ENCODE results near the gene MOSMO.
"Not testable (repeated sequence)": the region's sequence is repeated elsewhere in the genome, so short reads cannot be mapped to it uniquely, and the experiment has no call there.

The MOSMO gene

DNA sequence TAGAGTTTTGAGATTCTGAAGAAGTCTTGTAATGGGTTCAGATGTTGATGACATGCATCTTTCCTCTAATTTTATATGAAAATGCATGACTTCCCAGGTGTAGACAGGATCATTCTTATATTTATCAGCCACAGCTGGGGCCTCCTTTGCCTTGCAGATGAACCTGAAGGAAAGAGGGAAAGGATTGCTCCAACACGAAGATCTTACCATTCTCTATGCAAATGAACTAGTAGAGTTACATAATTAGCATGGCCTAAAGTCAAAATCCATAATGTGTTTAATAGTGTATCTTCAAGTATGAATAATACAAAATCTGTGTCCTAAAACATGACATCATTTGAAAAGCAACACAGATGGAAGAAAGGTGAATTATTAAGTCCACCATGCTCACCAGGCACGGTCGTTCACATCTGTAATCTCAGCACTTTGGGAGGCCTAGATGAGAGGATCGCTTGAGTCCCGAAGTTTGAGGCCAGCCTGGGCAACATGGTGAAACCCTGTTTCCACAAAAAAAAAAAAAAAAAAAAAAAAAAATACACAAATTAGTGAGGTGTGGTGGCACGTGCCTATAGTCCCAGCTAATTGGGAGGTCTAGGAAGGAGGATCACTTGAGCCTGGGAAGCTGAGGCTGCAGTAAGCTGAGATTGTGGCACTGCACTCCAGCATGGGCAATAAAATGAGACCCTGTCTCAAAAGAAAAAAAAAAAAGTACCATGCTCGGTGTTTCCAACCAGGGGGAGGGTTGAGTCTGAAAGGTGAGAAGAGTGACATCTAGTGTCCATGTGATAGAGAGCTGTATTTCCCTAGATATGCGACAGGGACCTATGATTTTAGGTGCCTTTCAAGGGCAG is 90.7 kb downstream of the MOSMO start:
- no peak for DNase-seq

DNA sequence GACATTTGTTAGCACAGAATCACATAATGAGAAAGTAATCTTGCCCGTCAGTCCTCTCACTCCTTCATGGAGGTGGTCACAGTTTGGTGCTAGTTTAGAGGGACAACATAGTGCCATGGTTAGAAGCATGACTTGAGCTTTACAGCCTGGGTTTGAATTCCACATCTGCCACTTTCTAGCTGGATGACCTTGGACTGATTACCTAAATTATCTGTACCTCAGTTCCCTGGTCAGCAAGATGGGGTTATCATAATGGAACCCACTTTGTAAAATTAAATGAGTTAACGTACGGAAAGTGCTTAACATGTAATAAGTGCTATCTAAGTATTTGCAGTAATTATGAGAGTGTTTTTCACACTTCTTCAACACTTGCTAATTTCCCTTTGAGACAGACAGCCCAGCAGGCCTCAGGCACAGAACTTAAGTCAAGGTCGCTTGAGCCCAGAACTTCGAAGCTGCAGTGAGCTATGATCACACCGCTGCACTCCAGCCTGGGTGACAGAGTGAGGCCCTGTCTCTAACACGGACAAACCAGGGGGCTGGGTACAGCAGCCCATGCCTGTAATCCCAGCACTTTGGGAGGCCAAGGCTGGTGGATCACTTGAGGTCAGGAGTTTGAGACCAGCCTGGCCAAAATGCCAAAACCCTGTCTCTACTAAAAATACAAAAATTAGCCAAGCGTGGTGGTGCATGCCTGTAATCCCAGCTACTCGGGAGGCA is 91.5 kb downstream of the MOSMO start:
- DNase-seq = no peak

- no peak for DNase-seq
These were observed 95.5 kb downstream of the MOSMO start for GRCh38 chr16:22103441-22103840.

DNA sequence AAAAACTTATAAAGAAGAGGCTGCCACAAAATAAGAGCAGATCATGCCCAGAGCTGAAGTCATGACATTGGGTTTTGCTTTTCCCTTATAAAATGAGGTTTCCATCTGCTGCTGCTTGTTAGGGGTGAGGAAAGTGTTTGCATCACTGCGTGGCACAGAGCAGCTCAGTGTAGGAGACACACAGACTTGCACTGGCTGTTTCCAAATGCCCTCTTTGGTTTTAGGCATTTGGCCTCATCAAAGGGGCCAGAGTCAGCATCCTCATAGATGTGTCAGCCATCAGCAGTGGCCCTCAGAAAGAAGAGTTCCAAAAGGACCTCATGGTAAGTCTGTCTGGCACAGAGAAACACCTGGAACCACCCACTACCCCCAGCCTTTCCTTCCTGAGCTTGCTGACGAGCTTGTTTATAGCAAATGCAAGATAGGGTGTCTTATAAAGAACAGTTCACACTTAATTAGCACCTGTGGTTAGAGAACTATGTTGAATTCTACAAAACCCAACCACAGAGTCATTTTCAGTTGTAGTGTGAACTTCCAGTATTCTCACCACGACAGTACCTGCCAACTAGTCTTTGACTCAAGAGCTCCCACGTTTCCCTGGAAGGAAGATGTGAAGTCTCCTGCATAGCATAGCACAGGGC is 101.5 kb downstream of the MOSMO start:
- DNase-seq = no peak

DNA sequence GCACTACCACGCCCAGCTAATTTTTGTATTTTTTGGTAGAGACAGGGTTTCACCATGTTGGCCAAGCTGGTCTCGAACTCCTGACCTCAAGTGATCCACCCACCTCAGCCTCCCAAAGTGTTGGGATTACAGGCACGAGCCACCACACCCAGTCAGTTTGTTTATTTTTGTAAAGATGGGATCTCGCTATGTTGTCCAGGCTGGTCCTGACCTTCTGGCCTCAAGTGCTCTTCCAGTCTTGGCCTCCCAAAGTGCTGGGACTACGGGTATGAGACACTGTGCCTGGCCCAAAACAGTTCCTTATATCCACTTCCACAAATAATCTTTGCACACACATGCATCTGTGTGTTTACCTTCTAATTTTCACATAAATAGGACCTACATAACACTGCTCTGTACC is 103.7 kb downstream of the MOSMO start:
- not testable (repeated sequence) for DNase-seq

- no peak for DNase-seq
These were observed 108.3 kb downstream of the MOSMO start for GRCh38 chr16:22116095-22116700.

- no peak for DNase-seq
These were observed 109.7 kb downstream of the MOSMO start for GRCh38 chr16:22117609-22118008.

- no peak for DNase-seq
These were observed 112.5 kb downstream of the MOSMO start for GRCh38 chr16:22120440-22120839.

GRCh38 chr16:22122239-22122638 is 114.3 kb downstream of the MOSMO start:
- no peak for DNase-seq

- DNase-seq = no peak
These were observed 115.2 kb downstream of the MOSMO start for GRCh38 chr16:22123146-22123545.

GRCh38 chr16:22123759-22124490 is 116.0 kb downstream of the MOSMO start:
- no peak for DNase-seq

DNA sequence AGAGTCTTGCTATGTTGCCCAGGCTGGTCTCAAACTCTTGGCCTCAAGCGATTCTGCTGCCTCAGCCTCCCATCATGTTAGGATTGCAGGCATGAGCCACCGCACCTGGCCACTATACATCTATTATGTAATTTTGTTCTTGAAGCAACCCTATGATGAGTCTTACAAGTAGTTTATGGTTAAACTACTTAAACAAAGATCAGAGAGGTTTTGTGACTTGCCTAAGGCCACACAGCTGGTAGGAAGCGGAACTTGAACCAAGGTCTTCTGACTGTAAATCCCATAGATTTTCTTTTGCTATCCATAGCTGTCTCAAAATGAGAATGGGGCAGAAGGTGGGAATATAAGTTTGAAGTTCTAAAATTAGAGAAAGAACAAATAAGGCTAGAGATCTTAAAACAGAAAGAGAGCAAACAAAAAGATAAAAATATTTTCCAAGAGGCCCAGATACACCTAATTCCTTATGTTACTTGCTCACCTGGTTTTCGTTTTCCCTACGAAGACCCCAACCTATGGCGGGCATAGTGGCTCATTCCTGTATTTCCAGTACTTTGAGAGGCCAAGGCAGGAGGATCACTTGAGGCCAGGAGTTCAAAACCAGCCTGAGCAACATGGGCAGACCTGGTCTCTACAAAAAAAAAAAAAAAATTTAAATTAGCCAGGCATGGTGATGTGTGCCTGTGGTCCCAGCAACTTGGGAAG is 116.8 kb downstream of the MOSMO start:
- no peak for DNase-seq

DNA sequence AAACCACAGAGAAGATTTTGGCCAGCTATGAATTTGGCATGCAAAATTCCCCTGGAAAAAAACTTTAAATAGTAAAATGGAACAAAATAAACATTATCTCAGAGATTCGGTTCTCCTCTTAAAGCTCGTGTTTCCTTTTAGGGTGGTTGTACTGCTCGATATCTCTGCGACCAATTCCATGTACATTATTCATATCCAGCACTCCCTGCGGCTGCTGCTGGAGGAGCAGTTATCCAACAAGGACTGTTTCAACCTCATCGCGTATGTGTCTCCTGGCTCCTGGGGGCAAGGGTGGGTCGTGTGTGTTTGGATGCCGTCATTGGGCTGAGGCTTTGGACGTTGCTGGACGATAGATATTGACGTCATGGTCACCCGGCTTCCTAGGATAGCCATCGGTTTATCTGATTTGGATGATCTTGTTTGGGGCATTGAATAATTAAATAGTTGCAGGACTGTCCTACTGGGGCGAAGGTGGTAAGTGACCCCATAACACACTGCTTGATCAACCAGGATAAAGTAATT is 118.2 kb downstream of the MOSMO start:
- no peak for DNase-seq

DNA sequence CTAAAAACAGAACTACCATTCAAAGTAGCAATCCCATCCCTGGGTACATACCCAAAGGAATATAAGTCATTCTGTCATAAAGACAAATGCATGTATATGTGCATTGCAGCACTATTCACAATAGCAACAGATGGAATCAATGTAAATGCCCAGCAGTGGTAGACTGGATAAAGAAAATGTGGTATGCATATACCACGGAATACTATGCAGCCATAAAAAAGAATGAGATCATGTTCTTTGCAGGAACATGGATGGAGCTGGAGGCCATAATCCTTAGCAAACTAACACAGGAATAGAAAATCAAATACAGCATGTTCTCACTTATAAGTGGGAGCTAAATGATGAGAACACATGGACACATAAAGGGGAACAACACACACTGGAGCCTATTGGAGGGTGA is 120.6 kb downstream of the MOSMO start:
- not testable (repeated sequence) for DNase-seq

DNA sequence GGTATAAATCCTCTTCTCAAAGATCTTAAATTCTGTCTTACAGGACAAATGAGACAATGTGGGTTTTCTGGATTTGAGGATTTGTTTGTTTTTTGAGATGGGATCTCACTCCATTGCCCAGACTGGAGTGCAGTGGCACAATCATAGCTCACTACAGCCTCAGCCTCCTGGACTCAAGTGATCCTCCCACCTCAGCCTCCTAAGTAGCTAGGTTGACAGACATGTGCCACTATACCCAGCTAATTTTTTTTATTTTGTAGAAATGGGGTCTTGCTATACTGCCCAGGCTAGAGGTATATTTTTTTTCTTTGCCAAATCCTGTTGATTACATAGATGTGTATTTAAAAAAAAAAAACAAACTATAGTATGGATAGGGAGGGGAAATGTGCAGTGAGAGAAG is 122.6 kb downstream of the MOSMO start:
- no peak for DNase-seq

DNA sequence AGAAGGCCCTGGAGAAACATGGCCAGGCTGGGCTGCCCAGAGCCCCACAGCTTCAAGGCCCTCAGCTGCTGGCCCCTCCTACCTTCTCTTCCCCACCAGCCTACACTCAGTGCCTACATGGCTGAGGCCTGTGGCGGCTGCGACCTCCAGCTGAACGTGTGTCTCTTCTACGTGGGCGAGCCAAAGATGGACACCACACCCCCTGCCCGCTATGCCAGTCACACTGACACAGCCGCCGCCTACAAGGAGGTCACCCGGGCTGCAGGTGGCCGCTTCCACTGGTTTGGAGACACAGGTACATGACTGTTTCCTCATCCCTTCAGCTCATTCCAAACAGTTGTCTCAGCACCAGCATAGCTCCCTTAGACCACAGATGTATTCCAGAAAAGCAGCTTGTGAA is 124.9 kb downstream of the MOSMO start:
- DNase-seq = no peak

Data from activated CD8-positive, alpha-beta memory T cell treated with anti-CD3 and anti-CD28 coated beads, Interleukin-2, amount 50 U/mL, for 4 hours (primary cell).